Left renal pelvis (tissue), 4 donors: ENCODE measurements around the gene CRHBP. TPM values are rescaled to one million over a fixed set of nuclear protein-coding genes. Genes with fewer than 3 reads are reported as not detected.

Source experiments
- DNase-seq, 4 donors: peaks; one replicate each; pipeline ENCODE4 v3.0.0-alpha.2; 2013; ENCODE audit warnings: low read depth in 4 of 4, low spot score in 3 of 4
- polyA plus RNA-seq, 4 donors: library from polyadenylated mRNA; unstranded; fragments of 120-200 nt; gene quantifications; one replicate each; pipeline ENCODE4 v1.2.1, GENCODE V29; 2013; ENCODE audit not compliant: insufficient read length in 4 of 4

The CRHBP gene
- polyA plus RNA-seq, 4 donors: 6.4 to 24.2 (median 20.6) TPM

- DNase-seq: no peak
Observed at GRCh38 chr5:77011498-77011897, 58.7 kb downstream of the CRHBP start.

- DNase-seq: no peak
Observed at GRCh38 chr5:77012601-77013000, 59.8 kb downstream of the CRHBP start.

- peak in 1 of 4 donors; percentile 16 for DNase-seq
Observed at GRCh38 chr5:77015938-77016569, 63.2 kb downstream of the CRHBP start.

GRCh38 chr5:77016962-77017361 is 64.1 kb downstream of the CRHBP start:
- DNase-seq: no peak

GRCh38 chr5:77017668-77018067 is 64.8 kb downstream of the CRHBP start:
- DNase-seq: no peak

Other genes with a start within 250 kb of the CRHBP start
- gene F2R, start 236.9 kb upstream of the CRHBP start, polyA plus RNA-seq: 10 to 100 TPM; 44.0 to 62.4 (median 57.9) TPM
- gene F2RL1, start 134.0 kb upstream of the CRHBP start, polyA plus RNA-seq: 10 to 100 TPM in 3 of 4 donors, 1 to 10 TPM in 1; 1.0 to 37.8 (median 33.2) TPM
- gene S100Z, start 103.0 kb upstream of the CRHBP start, polyA plus RNA-seq: under 1 TPM; 0.16 to 0.46 (median 0.20) TPM
- gene AGGF1, start 77.4 kb downstream of the CRHBP start, polyA plus RNA-seq: 10 to 100 TPM; 24.5 to 39.5 (median 32.7) TPM
- 10 to 100 TPM; 21.2 to 33.5 (median 31.4) TPM for gene ZBED3, start 134.2 kb downstream of the CRHBP start, polyA plus RNA-seq